ENCODE results near the gene ZNF212. TPM values are rescaled to one million over a fixed set of nuclear protein-coding genes. Genes with fewer than 3 reads are reported as not detected.

ZNF212 gene
- 3.2 and 4.6 TPM in 2 replicates for polyA plus RNA-seq (2011; rRNA removed)
- polyA minus RNA-seq (2011; rRNA and poly(A)+ RNA removed), result 2.0 and 4.3 TPM in 2 replicates

DNA sequence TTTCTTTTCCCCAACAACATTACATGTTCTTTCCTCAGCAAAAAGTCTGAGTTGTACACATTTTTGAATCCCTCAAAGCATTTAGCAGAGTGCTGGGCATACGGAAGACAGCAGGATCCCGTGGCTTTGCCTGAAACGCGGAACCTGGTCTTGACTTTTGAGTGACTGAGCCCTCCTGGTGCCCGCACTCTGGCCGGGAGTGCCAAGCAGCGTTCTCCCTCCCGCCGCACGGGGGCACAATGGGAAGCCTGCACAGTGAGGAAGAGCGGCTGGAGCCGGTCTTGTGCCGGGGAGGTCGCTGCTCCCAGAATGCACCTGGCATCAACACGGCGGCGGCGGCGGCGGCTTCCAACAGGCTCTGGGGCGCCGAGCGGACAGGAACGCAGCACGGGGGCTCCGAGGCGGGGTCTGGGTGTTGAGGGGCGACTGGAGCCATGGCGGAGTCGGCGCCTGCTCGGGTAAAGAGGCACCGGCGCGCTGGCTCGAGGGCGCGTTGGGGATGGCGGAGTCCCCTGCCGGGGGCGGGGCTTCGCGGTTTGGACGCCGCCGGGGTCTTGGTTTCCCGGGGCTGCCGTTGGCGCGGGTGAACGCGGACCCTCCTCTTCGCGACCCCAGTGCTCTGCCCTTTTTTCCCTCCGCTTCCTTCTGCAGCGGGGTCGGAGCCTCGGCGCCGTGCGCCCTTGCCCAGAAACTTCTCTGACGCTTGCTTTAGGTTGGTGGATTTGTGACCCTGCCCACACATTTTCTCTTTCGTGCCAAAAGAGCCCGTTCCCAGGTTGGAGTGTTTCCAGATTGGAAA is at the start of gene ZNF212:
Gene ZNF212 (plus strand): TSS at position 307 of the 799 bp plus-strand sequence. CDS start 128 bp downstream, at position 435.
- CTCF ChIA-PET, result interaction anchor here (0.7 to 1.4 kb wide), 5 partner anchors 10 to 106 kb away, joined by 3 to 4 read pairs (median 3); partner anchors contain the start of gene ZNF282
- Histone ChIP-seq H3K36me3 (ENCODE audit: control insufficient read depth, insufficient read depth, low read length) (peaks cover 1% of the 10 kb centered on the region; the same call in 1 of the 2 replicates), H3K27me3 (ENCODE audit: control insufficient read depth, insufficient read depth, low read length) (no peaks in the 10 kb centered on the region), H3K4me3 (ENCODE audit: low read depth, low read length) (peak within 1 kb of the TSS; percentile 98)
- POLR2A ChIA-PET, result no interaction called here
- peak; percentile 94 for TF ChIP-seq CTCF (IDR thresholded peaks at IDR 0.05; ENCODE audit: insufficient read depth, low read depth, low read length)
- no peak for DNase-seq (ENCODE audit: low read depth)

- no peak for DNase-seq (ENCODE audit: low read depth)
- Histone ChIP-seq H3K4me3 (ENCODE audit: low read depth, low read length) (no peak overlapping the region), H3K36me3 (ENCODE audit: control insufficient read depth, insufficient read depth, low read length) (no peaks in the 10 kb centered on the region), H3K27me3 (ENCODE audit: control insufficient read depth, insufficient read depth, low read length) (no peaks in the 10 kb centered on the region)
- no peak for TF ChIP-seq CTCF (IDR thresholded peaks at IDR 0.05; ENCODE audit: insufficient read depth, low read depth, low read length)
- CTCF ChIA-PET, result interaction anchor here (0.6 kb wide), 1 partner anchor 27 kb away, joined by 3 read pairs; no protein-coding TSS in a partner anchor
- POLR2A ChIA-PET, result no interaction called here
Observed at GRCh38 chr7:149191851-149192250, 47.6 kb upstream of the ZNF212 start.

DNA sequence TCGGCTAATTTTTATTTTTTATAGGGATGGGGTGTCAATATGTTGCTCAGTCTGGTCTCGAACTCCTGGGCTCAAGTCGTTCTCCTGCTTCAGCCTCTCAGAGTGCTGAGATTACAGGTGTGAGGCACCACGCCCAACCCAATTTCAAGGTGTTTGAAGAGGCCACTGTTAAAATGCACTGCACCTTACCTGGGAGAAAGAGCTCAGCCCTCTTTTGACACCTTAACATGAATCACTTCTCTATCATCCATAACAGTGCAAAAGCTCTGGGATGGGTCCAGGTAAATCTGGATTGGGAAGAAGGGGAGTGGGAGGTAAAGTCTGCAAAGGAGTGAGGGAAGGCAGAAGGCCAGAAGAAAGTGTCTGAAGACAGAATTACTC is 44.7 kb upstream of the ZNF212 start:
- H3K36me3 ChIP-seq (ENCODE audit: control insufficient read depth, insufficient read depth, low read length), result peaks cover 7% of the 10 kb centered on the region
- peak overlapping the region; percentile 84 for H3K4me3 ChIP-seq (ENCODE audit: low read depth, low read length)
- no peak for DNase-seq (ENCODE audit: low read depth)
- CTCF ChIA-PET, result interaction anchor here (0.7 to 2.0 kb wide), 7 partner anchors 10 to 430 kb away, joined by 3 to 12 read pairs (median 5); partner anchors contain the start of gene ZNF212
- H3K27me3 ChIP-seq (ENCODE audit: control insufficient read depth, insufficient read depth, low read length), result no peaks in the 10 kb centered on the region
- TF ChIP-seq CTCF (IDR thresholded peaks at IDR 0.05; ENCODE audit: insufficient read depth, low read depth, low read length), result no peak
- POLR2A ChIA-PET, result interaction anchor here (0.5 kb wide), 1 partner anchor 95 kb away, joined by 6 read pairs; no protein-coding TSS in a partner anchor

DNA sequence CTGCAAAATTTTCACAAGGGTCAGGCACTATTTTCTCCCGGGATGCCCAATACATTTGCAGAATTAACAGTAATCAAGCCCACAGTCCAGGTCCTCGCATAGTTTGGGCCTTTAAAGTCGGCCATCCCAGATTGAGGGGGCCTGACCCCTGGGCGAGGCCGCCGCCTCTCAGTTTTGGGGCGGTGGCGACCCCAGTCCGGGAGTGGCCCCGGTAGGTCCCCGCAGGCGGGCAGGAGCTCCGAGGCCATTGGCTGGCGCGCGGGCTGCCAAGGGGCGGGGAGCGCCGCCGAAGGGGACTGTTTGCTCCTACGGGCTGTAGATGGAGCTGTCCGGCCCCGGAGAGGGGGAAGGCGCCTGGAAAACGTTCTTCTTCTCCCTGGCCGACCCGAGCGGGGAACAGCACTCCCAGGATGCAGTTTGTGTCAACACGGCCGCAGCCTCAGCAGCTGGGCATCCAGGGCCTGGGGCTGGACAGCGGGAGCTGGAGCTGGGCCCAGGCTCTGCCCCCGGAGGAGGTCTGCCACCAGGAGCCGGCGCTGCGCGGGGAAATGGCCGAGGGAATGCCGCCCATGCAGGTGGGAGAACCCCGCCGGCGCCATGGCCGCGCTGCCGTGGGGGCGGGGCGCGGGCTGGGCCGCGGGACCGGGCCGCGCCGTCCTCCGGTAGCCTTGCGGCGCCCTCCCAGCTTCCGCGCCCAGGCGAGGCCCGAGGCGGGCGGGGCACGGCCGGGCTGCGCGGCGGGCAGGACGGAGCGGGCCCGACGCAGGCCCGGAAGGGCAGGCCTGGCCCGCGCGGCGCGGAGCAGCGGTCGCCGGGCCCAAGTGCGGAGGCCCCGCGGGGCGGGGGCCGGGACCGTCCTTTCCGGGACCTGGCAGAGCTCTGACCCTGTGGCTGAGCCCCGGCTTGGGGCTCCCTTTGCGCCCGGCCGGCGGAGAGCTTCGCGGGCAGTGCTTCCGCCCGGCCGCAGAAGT is 44.0 kb upstream of the ZNF212 start, which contains the start of gene ZNF282:
Gene ZNF282 (plus strand): TSS at position 367 of the 971 bp plus-strand sequence. CDS start 44 bp downstream, at position 411.
- DNase-seq (ENCODE audit: low read depth), result peak; percentile 44
- ChIA-PET CTCF (interaction anchor here (0.7 to 2.0 kb wide), 8 partner anchors 9 to 429 kb away, joined by 3 to 12 read pairs (median 5); partner anchors contain the start of genes ZNF212 and ZNF783), POLR2A (no interaction called here)
- Histone ChIP-seq H3K4me3 (ENCODE audit: low read depth, low read length) (peak within 1 kb of the TSS; percentile 84), H3K27me3 (ENCODE audit: control insufficient read depth, insufficient read depth, low read length) (no peaks in the 10 kb centered on the region), H3K36me3 (ENCODE audit: control insufficient read depth, insufficient read depth, low read length) (peaks cover 10% of the 10 kb centered on the region)
- peak; percentile 84 for TF ChIP-seq CTCF (IDR thresholded peaks at IDR 0.05; ENCODE audit: insufficient read depth, low read depth, low read length)
